Subcutaneous preadipocyte (primary cell): ENCODE measurements around the gene DACT1. TPM values are rescaled to one million over a fixed set of nuclear protein-coding genes. Genes with fewer than 3 reads are reported as not detected.

Source experiments
- total RNA-seq: library from RNA; depleted of rRNA; stranded (reverse); fragments of >200 nt; gene quantifications from 2 replicates; pipeline ENCODE4 v1.2.3, GENCODE V29; 2012

Gene DACT1
- 0.73 and 2.2 TPM in 2 replicates for total RNA-seq

GRCh38 chr14:58637391-58638230 is at the start of gene DACT1:
DACT1 (plus strand) TSS chr14:58637962; CDS start chr14:58638203, 241 bp downstream.

Other genes starting within 250 kb of the DACT1 start
- gene TOMM20L, start 242.0 kb upstream of the DACT1 start, total RNA-seq: not detected in 2 replicates
- 26.1 and 29.3 TPM in 2 replicates for gene TIMM9, start 210.4 kb upstream of the DACT1 start, total RNA-seq
- 29.8 and 41.8 TPM in 2 replicates for gene KIAA0586, start 210.2 kb upstream of the DACT1 start, total RNA-seq